GM12878 (cell line): ENCODE results near the gene COL1A1. TPM values are rescaled to one million over a fixed set of nuclear protein-coding genes. Genes with fewer than 3 reads are reported as not detected.

ENCODE experiments used
- ATF7 ChIP-seq: fragments of 450-650 bp; IDR thresholded peaks from 2 replicates; pipeline ENCODE4 v1.6.1; 2016; ENCODE audit warnings: low read depth, mild to moderate bottlenecking
- BHLHE40 ChIP-seq, 2 experiments: fragments of 450-650 bp in 1 of 2; IDR thresholded peaks; 2 replicates each; pipeline ENCODE4 v1.6.1; 2011 to 2017; ENCODE audit warnings: low read depth in 2 of 2, borderline replicate concordance in 1 of 2, improper control_type of control experiment in 1 of 2, low read length in 1 of 2, mild to moderate bottlenecking in 1 of 2
- BMI1 ChIP-seq: fragments of 450-650 bp; IDR thresholded peaks from 2 replicates; pipeline ENCODE4 v1.6.1; 2016; ENCODE audit warnings: mild to moderate bottlenecking, moderate library complexity, borderline replicate concordance
- CBX3 ChIP-seq: fragments of 200-600 bp; sonication (generic); IDR thresholded peaks from 2 replicates; pipeline ENCODE4 v1.6.1; 2016; ENCODE audit warnings: low read depth, borderline replicate concordance
- CBX5 ChIP-seq: sonication (generic); IDR thresholded peaks from 2 replicates; pipeline ENCODE4 v1.6.1; 2016; ENCODE audit warnings: low read depth, moderate library complexity, mild to moderate bottlenecking, inconsistent platforms
- CHD4 ChIP-seq: fragments of 200-600 bp; sonication (generic); IDR thresholded peaks from 2 replicates; pipeline ENCODE4 v1.6.1; 2016; ENCODE audit warnings: mild to moderate bottlenecking
- FOXM1 ChIP-seq: IDR thresholded peaks from 2 replicates; pipeline ENCODE4 v1.6.1; 2012; ENCODE audit warnings: low read depth, mild to moderate bottlenecking, inconsistent platforms, low read length, moderate library complexity
- HDGF ChIP-seq: fragments of 450-650 bp; IDR thresholded peaks from 2 replicates; pipeline ENCODE4 v1.6.1; 2016; ENCODE audit warnings: antibody characterized with exemption
- IKZF1 ChIP-seq: fragments of 450-650 bp; conservative IDR thresholded peaks from 2 replicates; pipeline ENCODE4 v1.6.1; 2017; ENCODE audit warnings: antibody characterized with exemption, mild to moderate bottlenecking
- IKZF2 ChIP-seq, 2 experiments: fragments of 450-650 bp; IDR thresholded peaks; 2 replicates each; pipeline ENCODE4 v1.6.1; 2017; ENCODE audit warnings: mild to moderate bottlenecking in 2 of 2, moderate library complexity in 2 of 2
- MAX ChIP-seq: IDR thresholded peaks from 2 replicates; pipeline ENCODE4 v1.6.1; 2012; ENCODE audit warnings: low read depth, low read length, improper control_type of control experiment
- NBN ChIP-seq: fragments of 450-650 bp; IDR thresholded peaks from 2 replicates; pipeline ENCODE4 v1.6.1; 2016
- NFIC ChIP-seq: IDR thresholded peaks from 2 replicates; pipeline ENCODE4 v1.6.1; 2012; ENCODE audit warnings: low read depth, mild to moderate bottlenecking, inconsistent platforms, low read length, moderate library complexity
- NFYA ChIP-seq: IDR thresholded peaks from 2 replicates; pipeline ENCODE4 v1.6.1; 2011; ENCODE audit warnings: low read depth, mild to moderate bottlenecking, low read length, improper control_type of control experiment, borderline replicate concordance
- NFYB ChIP-seq: IDR thresholded peaks from 2 replicates; pipeline ENCODE4 v1.6.1; 2011; ENCODE audit warnings: low read depth, mild to moderate bottlenecking, low read length, improper control_type of control experiment, moderate library complexity; ENCODE audit not compliant: insufficient read depth
- NR2C1 ChIP-seq: fragments of 450-650 bp; IDR thresholded peaks from 2 replicates; pipeline ENCODE4 v1.6.1; 2017; ENCODE audit warnings: antibody characterized with exemption, mild to moderate bottlenecking, moderate library complexity
- POLR2AphosphoS2 ChIP-seq: IDR thresholded peaks from 2 replicates; pipeline ENCODE4 v1.6.1; 2011; ENCODE audit warnings: low read depth, mild to moderate bottlenecking, low read length, improper control_type of control experiment, moderate library complexity
- RELA ChIP-seq: fragments of 450-650 bp; IDR thresholded peaks from 2 replicates; pipeline ENCODE4 v1.8.0; 2014; ENCODE audit warnings: borderline replicate concordance; ENCODE audit not compliant: partially characterized antibody
- RFX5 ChIP-seq: IDR thresholded peaks from 2 replicates; pipeline ENCODE4 v1.6.1; 2011; ENCODE audit warnings: low read depth, low read length, improper control_type of control experiment
- SIN3A ChIP-seq: IDR thresholded peaks from 2 replicates; pipeline ENCODE4 v1.6.1; 2012; ENCODE audit warnings: low read depth, low read length, improper control_type of control experiment
- SMAD1 ChIP-seq: fragments of 450-650 bp; IDR thresholded peaks from 2 replicates; pipeline ENCODE4 v1.6.1; 2018; ENCODE audit warnings: mild to moderate bottlenecking, low read depth; ENCODE audit not compliant: partially characterized antibody
- SMARCA5 ChIP-seq: fragments of 450-650 bp; IDR thresholded peaks from 2 replicates; pipeline ENCODE4 v1.6.1; 2017; ENCODE audit warnings: mild to moderate bottlenecking
- SREBF2 ChIP-seq: IDR thresholded peaks from 2 replicates; pipeline ENCODE4 v1.6.1; 2012; ENCODE audit warnings: mild to moderate bottlenecking, low read length
- STAT1 ChIP-seq: fragments of 450-650 bp; conservative IDR thresholded peaks from 2 replicates; pipeline ENCODE4 v1.6.1; 2014; ENCODE audit warnings: antibody characterized with exemption, mild to moderate bottlenecking
- ZNF217 ChIP-seq: fragments of 450-650 bp; IDR thresholded peaks from 2 replicates; pipeline ENCODE4 v1.6.1; 2017; ENCODE audit warnings: antibody characterized with exemption, mild to moderate bottlenecking
- ZNF24 ChIP-seq: fragments of 450-650 bp; IDR thresholded peaks from 2 replicates; pipeline ENCODE4 v1.6.1; 2017; ENCODE audit warnings: antibody characterized with exemption, mild to moderate bottlenecking
- ZSCAN29 ChIP-seq: fragments of 450-650 bp; IDR thresholded peaks from 2 replicates; pipeline ENCODE4 v1.6.1; 2017; ENCODE audit warnings: mild to moderate bottlenecking, moderate library complexity
- polyA plus RNA-seq, 11 experiments: library from polyadenylated mRNA; depleted of rRNA in 4 of 11; unstranded in 6 of 11; stranded (reverse) in 5 of 11; fragments of >200 nt; fragmentation: Nextera tagmentation in 4 of 11; fragmentation: Illumina TruSeq in 1 of 11; extraction: Ambion mirVana in 4 of 11; extraction: Trizol in 1 of 11; gene quantifications; 1 replicate in 1 of 11; 2 replicates in 10 of 11; pipeline versions ENCODE4 v1.2.1 to v1.2.3, GENCODE V29; 2011 to 2016; ENCODE audit warnings: inconsistent platforms in 2 of 11, missing spikeins in 2 of 11, low read depth in 1 of 11
- total RNA-seq, 4 experiments: library from RNA; depleted of rRNA in 3 of 4; stranded (reverse); fragments of >200 nt in 3 of 4; fragmentation: Illumina TruSeq in 1 of 4; extraction: Trizol in 1 of 4; gene quantifications; 2 replicates each; pipeline versions ENCODE4 v1.2.1 to v1.2.3, GENCODE V29; 2013 to 2021
- TF ChIP-seq, protein P1 (sequence below): fragments of 450-650 bp; IDR thresholded peaks from 2 replicates; pipeline ENCODE4 v1.6.1; 2017; ENCODE audit warnings: antibody characterized with exemption, mild to moderate bottlenecking, moderate library complexity
- TF ChIP-seq, protein P2 (sequence below): IDR thresholded peaks from 2 replicates; pipeline ENCODE4 v1.6.1; 2012; ENCODE audit warnings: low read length, inconsistent platforms

The COL1A1 gene
- total and polyA plus RNA-seq, 10 of the 15 experiments (the other 5 are each of a cell fraction or from before 2014, with no cell fraction given): 0.18 to 7.7 (median 2.3) TPM

- TF ChIP-seq CHD4 (no peak), ZSCAN29 (no peak), SIN3A (0 out of 2 replicates have a peak, but pooled peaks have one; percentile 38), ZNF24 (peak; percentile 30; the same call in 1 of the 2 replicates), BMI1 (no peak), STAT1 (no peak), CBX5 (no peak), SMARCA5 (peak; percentile 74; the same call in 1 of the 2 replicates), NFYB (no peak), FOXM1 (no peak), HDGF (0 out of 2 replicates have a peak, but pooled peaks have one; percentile 61), ATF7 (peak; percentile 7; the same call in 1 of the 2 replicates), CBX3 (no peak), RELA (peak; percentile 40), BHLHE40 (IDR thresholded peaks at IDR 0.05; ENCODE audit: borderline replicate concordance in 1 of 2, low read depth in 2 of 2, low read length in 1 of 2) (peak; percentile 70 to 77; a peak in 3 of 4 replicates), NFIC (no peak), NFYA (no peak), IKZF2 (IDR thresholded peaks at IDR 0.05) (no peak; a peak in 2 of 4 replicates), RFX5 (no peak), POLR2AphosphoS2 (no peak), ZNF217 (no peak), SREBF2 (no peak), MAX (no peak; the same call in 1 of the 2 replicates), SMAD1 (no peak), IKZF1 (peak; percentile 82), NBN (peak; percentile 44; the same call in 1 of the 2 replicates), NR2C1 (no peak)
- TF ChIP-seq, protein P1, sequence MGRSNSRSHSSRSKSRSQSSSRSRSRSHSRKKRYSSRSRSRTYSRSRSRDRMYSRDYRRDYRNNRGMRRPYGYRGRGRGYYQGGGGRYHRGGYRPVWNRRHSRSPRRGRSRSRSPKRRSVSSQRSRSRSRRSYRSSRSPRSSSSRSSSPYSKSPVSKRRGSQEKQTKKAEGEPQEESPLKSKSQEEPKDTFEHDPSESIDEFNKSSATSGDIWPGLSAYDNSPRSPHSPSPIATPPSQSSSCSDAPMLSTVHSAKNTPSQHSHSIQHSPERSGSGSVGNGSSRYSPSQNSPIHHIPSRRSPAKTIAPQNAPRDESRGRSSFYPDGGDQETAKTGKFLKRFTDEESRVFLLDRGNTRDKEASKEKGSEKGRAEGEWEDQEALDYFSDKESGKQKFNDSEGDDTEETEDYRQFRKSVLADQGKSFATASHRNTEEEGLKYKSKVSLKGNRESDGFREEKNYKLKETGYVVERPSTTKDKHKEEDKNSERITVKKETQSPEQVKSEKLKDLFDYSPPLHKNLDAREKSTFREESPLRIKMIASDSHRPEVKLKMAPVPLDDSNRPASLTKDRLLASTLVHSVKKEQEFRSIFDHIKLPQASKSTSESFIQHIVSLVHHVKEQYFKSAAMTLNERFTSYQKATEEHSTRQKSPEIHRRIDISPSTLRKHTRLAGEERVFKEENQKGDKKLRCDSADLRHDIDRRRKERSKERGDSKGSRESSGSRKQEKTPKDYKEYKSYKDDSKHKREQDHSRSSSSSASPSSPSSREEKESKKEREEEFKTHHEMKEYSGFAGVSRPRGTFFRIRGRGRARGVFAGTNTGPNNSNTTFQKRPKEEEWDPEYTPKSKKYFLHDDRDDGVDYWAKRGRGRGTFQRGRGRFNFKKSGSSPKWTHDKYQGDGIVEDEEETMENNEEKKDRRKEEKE: no peak
- TF ChIP-seq, protein P2, sequence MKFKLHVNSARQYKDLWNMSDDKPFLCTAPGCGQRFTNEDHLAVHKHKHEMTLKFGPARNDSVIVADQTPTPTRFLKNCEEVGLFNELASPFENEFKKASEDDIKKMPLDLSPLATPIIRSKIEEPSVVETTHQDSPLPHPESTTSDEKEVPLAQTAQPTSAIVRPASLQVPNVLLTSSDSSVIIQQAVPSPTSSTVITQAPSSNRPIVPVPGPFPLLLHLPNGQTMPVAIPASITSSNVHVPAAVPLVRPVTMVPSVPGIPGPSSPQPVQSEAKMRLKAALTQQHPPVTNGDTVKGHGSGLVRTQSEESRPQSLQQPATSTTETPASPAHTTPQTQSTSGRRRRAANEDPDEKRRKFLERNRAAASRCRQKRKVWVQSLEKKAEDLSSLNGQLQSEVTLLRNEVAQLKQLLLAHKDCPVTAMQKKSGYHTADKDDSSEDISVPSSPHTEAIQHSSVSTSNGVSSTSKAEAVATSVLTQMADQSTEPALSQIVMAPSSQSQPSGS: no peak
Observed at GRCh38 chr17:50161023-50161910, 40.2 kb downstream of the COL1A1 start (continued).
